CD4-positive, alpha-beta T cell treated with Interleukin-21 for 1 hour (primary cell): ENCODE results near the gene KRTAP12-4.
A peak's percentile ranks its signal among the peaks of the same experiment; 100 is the strongest.
"Not testable (repeated sequence)": the region's sequence is repeated elsewhere in the genome, so short reads cannot be mapped to it uniquely, and the experiment has no call there.

Source experiments
- DNase-seq: peaks from one replicate; pipeline ENCODE4 v3.0.0-alpha.2; 2020

KRTAP12-4 gene

GRCh38 chr21:44654576-44655175, at the start of gene KRTAP12-4:
Gene KRTAP12-4 (minus strand): TSS chr21:44654659. CDS start chr21:44654614, 45 bp downstream.
- DNase-seq: peak; percentile 28

GRCh38 chr21:44703731-44704635, 49.5 kb upstream of the KRTAP12-4 start:
- no peak for DNase-seq

GRCh38 chr21:44702973-44703730, 48.7 kb upstream of the KRTAP12-4 start:
- DNase-seq: no peak

- no peak for DNase-seq
Observed at GRCh38 chr21:44702111-44702972, 47.9 kb upstream of the KRTAP12-4 start.

GRCh38 chr21:44701541-44701940, 47.1 kb upstream of the KRTAP12-4 start:
- no peak for DNase-seq

- no peak for DNase-seq
Observed at GRCh38 chr21:44701023-44701400, 46.6 kb upstream of the KRTAP12-4 start.

- DNase-seq: no peak
Observed at GRCh38 chr21:44700101-44701022, 45.9 kb upstream of the KRTAP12-4 start.

- DNase-seq: no peak
Observed at GRCh38 chr21:44699502-44700001, 45.1 kb upstream of the KRTAP12-4 start.

GRCh38 chr21:44697811-44698734, 43.6 kb upstream of the KRTAP12-4 start:
- DNase-seq: no peak

GRCh38 chr21:44697172-44697810, 42.8 kb upstream of the KRTAP12-4 start, which contains the start of gene KRTAP10-12:
Gene KRTAP10-12 (plus strand): TSS chr21:44697172. CDS start chr21:44697202, 30 bp downstream.
- DNase-seq: not testable (repeated sequence)

- DNase-seq: no peak
Observed at GRCh38 chr21:44696572-44696971, 42.1 kb upstream of the KRTAP12-4 start.

GRCh38 chr21:44695641-44696040, 41.2 kb upstream of the KRTAP12-4 start:
- no peak for DNase-seq

GRCh38 chr21:44695184-44695583, 40.7 kb upstream of the KRTAP12-4 start:
- no peak for DNase-seq

GRCh38 chr21:44694776-44695175, 40.3 kb upstream of the KRTAP12-4 start:
- DNase-seq: no peak

GRCh38 chr21:44692798-44693512, 38.5 kb upstream of the KRTAP12-4 start:
- no peak for DNase-seq

- DNase-seq: no peak
Observed at GRCh38 chr21:44691686-44692085, 37.2 kb upstream of the KRTAP12-4 start.

GRCh38 chr21:44689740-44690139, 35.3 kb upstream of the KRTAP12-4 start:
- DNase-seq: not testable (repeated sequence)

- DNase-seq: no peak
Observed at GRCh38 chr21:44687671-44688070, 33.2 kb upstream of the KRTAP12-4 start.
